GM20431 (cell line): Measurements from ENCODE around the gene KIAA0825.
"Not testable (repeated sequence)": the region's sequence is repeated elsewhere in the genome, so short reads cannot be mapped to it uniquely, and the experiment has no call there.

Experiments
- in situ Hi-C: fragments of 300-500 bp; cut with MseI, MboI; formaldehyde crosslinking; loops from one replicate; pipeline ENCODE4 v1.15.0; 2020; ENCODE audit warnings: low sequenced_read_pairs; ENCODE audit not compliant: unreplicated experiment

Gene KIAA0825

DNA sequence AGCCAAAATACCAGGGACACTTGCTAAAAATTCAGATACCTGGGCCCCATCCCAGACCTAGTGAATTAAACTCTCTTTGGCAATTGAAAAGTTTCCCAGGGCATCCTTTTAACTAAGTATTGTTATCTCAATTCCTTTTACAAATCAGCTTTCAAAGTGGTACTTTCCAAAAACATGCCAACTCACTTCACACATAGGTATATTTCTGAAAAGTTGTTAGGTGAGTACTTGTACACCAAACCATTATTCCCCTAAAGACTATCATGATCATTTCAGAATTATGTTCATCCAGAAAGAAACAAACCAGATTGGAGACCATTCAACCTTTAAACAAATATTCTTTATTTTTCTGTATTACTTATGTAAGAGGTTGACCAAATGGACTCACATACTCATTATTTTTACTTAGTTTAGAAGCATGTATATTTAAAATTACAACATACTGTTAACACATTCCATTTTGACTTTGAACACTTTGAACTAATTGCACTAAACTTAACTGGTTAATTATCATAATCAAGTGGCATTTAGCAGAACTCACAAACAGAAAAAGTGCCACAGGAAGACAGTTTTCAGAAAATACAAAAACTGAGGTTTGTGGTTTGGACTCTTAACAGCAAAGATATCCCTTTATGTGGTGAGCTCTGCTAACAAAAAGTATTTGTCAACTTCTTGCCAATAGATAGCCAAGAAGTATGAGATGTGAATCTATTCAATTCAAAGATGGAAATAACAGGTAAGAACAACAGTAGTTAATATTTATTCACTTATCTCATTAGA lies 40.7 kb downstream of the KIAA0825 start:
- in situ Hi-C loops: no loop called here

- in situ Hi-C loops: no loop called here
These were observed 43.2 kb downstream of the KIAA0825 start for GRCh38 chr5:94575196-94575595.

- in situ Hi-C loops: not testable (repeated sequence)
These were observed 45.1 kb downstream of the KIAA0825 start for GRCh38 chr5:94573349-94573748.

GRCh38 chr5:94571415-94571814 lies 47.0 kb downstream of the KIAA0825 start:
- in situ Hi-C loops: no loop called here

DNA sequence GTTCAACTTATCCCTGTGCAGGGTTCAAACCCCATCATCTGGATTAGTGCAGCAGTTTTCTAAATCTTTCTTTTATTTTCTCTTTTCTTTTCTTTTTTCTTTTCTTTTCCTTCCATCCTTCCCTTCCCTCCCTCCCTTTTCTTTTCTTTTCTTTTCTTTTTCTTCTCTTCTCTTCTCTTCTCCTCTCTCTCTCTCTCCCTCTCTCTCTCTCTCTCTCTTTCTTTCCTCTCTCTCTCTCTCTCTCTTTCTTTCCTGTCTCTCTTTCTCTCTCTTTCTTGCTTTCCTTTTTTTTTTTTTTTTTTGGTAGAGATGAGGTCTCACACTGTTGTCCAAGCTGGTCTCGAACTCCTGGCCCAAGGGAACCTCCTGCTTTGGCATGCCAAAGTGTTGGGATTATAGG lies 53.6 kb downstream of the KIAA0825 start:
- in situ Hi-C loops: no loop called here

DNA sequence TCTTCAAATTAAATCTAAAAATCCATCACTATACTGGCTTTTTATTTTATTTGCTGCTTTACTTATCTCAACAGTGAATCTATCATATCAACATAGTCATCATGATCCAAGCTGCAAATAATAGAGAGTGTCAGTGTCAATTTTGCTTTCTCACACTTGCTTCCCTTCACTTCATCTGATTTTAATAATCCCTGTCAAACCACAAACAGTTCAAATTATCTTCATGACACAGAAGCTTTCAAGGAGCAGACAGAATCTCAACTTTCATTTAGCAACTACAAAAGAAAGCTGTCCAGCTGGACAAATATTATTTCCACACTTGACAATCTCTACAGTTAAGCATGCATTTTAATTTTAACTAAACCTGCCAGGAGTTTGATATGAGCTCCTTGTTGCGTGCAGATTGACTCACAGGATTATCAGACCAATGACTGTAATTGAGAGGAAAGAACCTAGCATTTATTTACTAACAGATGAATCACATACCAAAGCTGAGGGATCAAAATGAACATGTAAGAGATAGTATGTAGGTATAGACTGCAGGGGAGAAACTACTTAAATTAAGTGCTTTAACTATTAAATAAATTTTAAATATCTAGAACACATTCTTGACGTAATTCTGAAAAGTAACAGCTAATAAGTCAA lies 56.0 kb downstream of the KIAA0825 start:
- in situ Hi-C loops: no loop called here

DNA sequence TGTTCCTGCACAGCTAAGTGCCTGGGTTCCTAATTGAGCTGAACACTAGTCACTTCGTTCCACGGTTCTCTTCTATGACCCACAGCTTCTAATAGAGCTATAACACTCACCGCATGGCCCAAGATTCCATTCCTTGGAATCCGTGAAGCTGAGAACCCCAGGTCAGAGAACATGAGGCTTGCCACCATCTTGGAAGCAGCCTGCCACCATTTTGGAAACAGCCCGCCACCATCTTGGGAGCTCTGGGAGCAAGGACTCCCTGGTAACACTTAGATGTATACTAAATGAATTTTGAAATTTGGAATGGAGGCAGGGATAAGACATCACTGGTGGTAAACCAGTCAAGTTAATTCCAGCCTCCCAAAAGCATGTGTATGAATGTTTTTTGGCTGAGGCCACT lies 60.4 kb downstream of the KIAA0825 start:
- in situ Hi-C loops: no loop called here

GRCh38 chr5:94551858-94552257 lies 66.5 kb downstream of the KIAA0825 start:
- in situ Hi-C loops: no loop called here

GRCh38 chr5:94545870-94546625 lies 72.4 kb downstream of the KIAA0825 start:
- in situ Hi-C loops: no loop called here

- in situ Hi-C loops: no loop called here
These were observed 73.4 kb downstream of the KIAA0825 start for GRCh38 chr5:94544875-94545547.

- in situ Hi-C loops: no loop called here
These were observed 74.3 kb downstream of the KIAA0825 start for GRCh38 chr5:94544031-94544650.

- in situ Hi-C loops: no loop called here
These were observed 77.4 kb downstream of the KIAA0825 start for GRCh38 chr5:94540856-94541494.

DNA sequence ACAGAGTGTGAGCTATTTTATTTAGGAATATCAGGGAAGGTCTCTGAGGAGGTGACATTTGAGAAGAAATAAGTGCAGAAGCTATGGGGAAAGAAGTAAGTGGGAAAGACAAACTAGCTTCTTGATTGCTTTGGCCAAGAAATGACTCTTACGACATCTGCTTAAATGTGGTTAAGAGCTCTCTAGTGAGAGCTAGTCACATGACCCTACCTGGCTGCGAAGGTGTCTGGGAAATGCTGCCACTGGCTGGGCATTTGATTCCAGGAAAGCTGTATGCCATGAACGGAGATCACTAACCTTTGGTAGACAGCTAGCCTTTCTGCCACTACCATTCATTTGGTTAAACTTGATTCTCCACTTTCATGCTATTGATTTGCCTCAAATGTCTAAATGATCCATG lies 80.1 kb downstream of the KIAA0825 start:
- in situ Hi-C loops: no loop called here

DNA sequence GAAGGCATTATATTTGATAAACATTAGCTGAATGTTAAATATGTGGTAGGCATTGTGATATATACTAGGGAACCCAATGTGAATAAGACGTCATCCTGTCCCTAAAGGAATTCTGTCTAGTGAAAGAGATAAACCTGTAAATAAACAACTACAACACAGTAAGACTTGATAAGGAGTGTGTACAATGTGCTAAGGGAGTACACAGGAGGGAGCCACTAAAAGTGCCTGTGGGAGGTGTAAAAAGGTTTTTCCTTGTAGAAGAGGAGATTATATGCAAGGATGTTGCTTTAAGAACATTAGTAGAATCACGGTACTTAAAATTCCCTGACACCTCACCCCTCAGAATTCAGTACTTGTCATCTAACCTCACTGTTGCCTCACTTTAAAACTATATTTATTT lies 91.7 kb downstream of the KIAA0825 start:
- in situ Hi-C loops: no loop called here

DNA sequence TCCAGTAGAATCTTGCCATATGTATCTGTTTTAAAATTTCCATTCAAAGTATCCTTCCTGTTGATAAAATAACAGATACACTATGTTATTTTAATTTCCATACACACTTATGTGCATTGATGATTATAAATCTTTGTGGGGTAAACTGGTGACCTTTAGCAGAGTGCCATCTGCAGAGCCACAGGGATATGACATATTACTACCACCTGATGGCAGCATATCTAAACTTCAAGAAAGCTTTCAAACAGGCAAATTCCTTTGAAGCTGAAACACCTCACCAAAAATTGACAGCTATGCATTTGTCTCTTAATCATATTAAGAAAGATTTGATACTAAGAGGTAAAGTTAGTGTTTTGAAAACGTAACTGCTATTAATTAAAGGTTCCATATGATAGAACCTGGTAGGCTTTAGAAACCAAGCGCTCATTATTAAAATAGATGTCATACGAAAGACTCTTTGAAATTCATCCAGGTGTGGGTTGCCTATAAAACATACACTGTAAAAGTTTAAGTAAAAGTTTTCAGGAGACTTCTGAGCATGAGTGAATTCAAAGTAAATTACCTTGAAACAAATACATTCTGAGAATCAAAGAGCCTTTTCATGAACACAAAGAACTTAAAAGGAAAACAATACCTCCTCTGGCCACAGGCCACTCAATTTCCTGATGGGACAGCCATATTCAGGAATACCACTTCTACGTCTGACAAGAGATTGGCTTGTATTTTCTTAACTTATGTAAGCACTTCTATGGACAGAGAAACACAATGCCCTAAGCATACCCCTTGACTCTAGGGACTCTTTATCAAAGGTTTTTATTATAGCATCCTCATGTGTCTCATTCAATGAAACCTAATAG lies 93.3 kb downstream of the KIAA0825 start:
- in situ Hi-C loops: loop anchor here (25.0 kb wide), 1 partner anchor 212 kb away; no protein-coding TSS in a partner anchor

DNA sequence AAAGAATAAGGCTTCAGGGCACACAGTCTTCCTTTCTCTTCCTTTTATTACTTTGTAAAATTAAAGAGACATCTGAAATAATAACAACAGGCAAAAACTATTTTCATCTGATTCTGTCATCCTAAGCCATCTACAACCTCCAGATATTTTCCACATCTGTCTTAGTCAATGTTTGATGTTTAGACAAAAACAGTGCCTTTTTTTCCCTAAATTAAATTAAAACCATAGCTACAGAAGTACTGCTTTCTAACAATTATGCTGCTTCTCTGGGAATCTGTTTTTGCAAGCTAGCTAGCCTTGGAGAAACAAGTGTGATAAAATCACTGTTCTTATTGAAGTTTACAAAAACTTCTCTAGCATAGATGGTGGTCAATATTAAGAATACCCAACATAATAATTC lies 95.4 kb downstream of the KIAA0825 start:
- in situ Hi-C loops: loop anchor here (25.0 kb wide), 1 partner anchor 214 kb away; no protein-coding TSS in a partner anchor

- in situ Hi-C loops: loop anchor here (25.0 kb wide), 1 partner anchor 215 kb away; no protein-coding TSS in a partner anchor
These were observed 96.3 kb downstream of the KIAA0825 start for GRCh38 chr5:94522117-94522516.
